Fibroblast of lung (primary cell): ENCODE data around the gene TDRD1.

Source experiments
- EZH2 ChIP-seq: IDR thresholded peaks from 2 replicates; pipeline ENCODE4 v1.5.1; 2012; ENCODE audit warnings: low read length, control low read depth, mild to moderate bottlenecking; ENCODE audit errors: missing control alignments
- TF ChIP-seq, protein P1 (sequence below), 2 donors: IDR thresholded peaks in 1 of 2; conservative IDR thresholded peaks in 1 of 2; 1 replicate in 1 of 2; 2 replicates in 1 of 2; pipeline ENCODE4 v1.5.1; 2011 to 2012; ENCODE audit warnings: low read length in 2 of 2, control low read depth in 1 of 2, inconsistent platforms in 1 of 2, low read depth in 1 of 2, mild to moderate bottlenecking in 1 of 2

GRCh38 chr10:114246679-114247305, 67.6 kb downstream of the TDRD1 start:
- TF ChIP-seq, protein P1, sequence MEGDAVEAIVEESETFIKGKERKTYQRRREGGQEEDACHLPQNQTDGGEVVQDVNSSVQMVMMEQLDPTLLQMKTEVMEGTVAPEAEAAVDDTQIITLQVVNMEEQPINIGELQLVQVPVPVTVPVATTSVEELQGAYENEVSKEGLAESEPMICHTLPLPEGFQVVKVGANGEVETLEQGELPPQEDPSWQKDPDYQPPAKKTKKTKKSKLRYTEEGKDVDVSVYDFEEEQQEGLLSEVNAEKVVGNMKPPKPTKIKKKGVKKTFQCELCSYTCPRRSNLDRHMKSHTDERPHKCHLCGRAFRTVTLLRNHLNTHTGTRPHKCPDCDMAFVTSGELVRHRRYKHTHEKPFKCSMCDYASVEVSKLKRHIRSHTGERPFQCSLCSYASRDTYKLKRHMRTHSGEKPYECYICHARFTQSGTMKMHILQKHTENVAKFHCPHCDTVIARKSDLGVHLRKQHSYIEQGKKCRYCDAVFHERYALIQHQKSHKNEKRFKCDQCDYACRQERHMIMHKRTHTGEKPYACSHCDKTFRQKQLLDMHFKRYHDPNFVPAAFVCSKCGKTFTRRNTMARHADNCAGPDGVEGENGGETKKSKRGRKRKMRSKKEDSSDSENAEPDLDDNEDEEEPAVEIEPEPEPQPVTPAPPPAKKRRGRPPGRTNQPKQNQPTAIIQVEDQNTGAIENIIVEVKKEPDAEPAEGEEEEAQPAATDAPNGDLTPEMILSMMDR (conservative IDR thresholded peaks at IDR 0.05 in 1 of 2, IDR thresholded peaks at IDR 0.05 in 1 of 2; ENCODE audit: low read depth in 1 of 2, low read length in 2 of 2): no peak
- no peak for TF ChIP-seq EZH2
